Measurements from ENCODE around the gene CXCL14. TPM values are rescaled to one million over a fixed set of nuclear protein-coding genes. Genes with fewer than 3 reads are reported as not detected.

CXCL14 gene
- total RNA-seq, 1 experiment from 2014 or later, result not detected

GRCh38 chr5:135569755-135570452 lies 8.9 kb downstream of the CXCL14 start:
- CTCF ChIA-PET, result interaction anchor here (1.0 to 1.1 kb wide), 2 partner anchors 9 to 159 kb away, joined by 3 read pairs; no protein-coding TSS in a partner anchor
- peak; percentile 64 for DNase-seq (ENCODE audit: low spot score)
- intact Hi-C loops (cut with micrococcal nuclease; ENCODE audit: unreplicated experiment), result no loop called here

GRCh38 chr5:135568923-135569360 lies 9.8 kb downstream of the CXCL14 start:
- no peak for DNase-seq (ENCODE audit: low spot score)
- Histone ChIP-seq H3K9me3 (ENCODE audit: low read depth, low read length, poor library complexity, severe bottlenecking) (no peaks in the 10 kb centered on the region), H3K4me3 (ENCODE audit: low read depth, low read length, poor library complexity, severe bottlenecking) (no peak overlapping the region), H3K4me1 (ENCODE audit: insufficient read depth, low read length, poor library complexity, severe bottlenecking) (peaks cover 5% of the 10 kb centered on the region), H3K36me3 (ENCODE audit: insufficient read depth, low read length, poor library complexity, severe bottlenecking) (no peaks in the 10 kb centered on the region), H3K27ac (ENCODE audit: low read depth, low read length, poor library complexity, severe bottlenecking) (no peak overlapping the region), H3K27me3 (replicated peaks; ENCODE audit: insufficient read depth, low read depth, low read length, poor library complexity) (no peaks in the 10 kb centered on the region)
- TF ChIP-seq CTCF (conservative IDR thresholded peaks at IDR 0.05; ENCODE audit: low read depth, low read length), result no peak
- no peak for TF ChIP-seq EZH2 (IDR thresholded peaks at IDR 0.05; ENCODE audit: borderline replicate concordance, low read depth, low read length, poor library complexity, severe bottlenecking)
- CTCF ChIA-PET, result no interaction called here
- POLR2A ChIA-PET (ENCODE audit: low non-redundant PET), result no interaction called here
- BruUV-seq (replicated peaks), result no TSS peak
- intact Hi-C loops (cut with micrococcal nuclease; ENCODE audit: unreplicated experiment), result no loop called here

More at GRCh38 chr5:135569755-135570452, 8.9 kb downstream of the CXCL14 start:
- TF ChIP-seq EZH2 (IDR thresholded peaks at IDR 0.05; ENCODE audit: borderline replicate concordance, low read depth, low read length, poor library complexity, severe bottlenecking), result no peak
- peak; percentile 56 for TF ChIP-seq CTCF (conservative IDR thresholded peaks at IDR 0.05; ENCODE audit: low read depth, low read length)
- H3K27me3 ChIP-seq (replicated peaks; ENCODE audit: insufficient read depth, low read depth, low read length, poor library complexity), result peaks cover 4% of the 10 kb centered on the region
- POLR2A ChIA-PET (ENCODE audit: low non-redundant PET), result no interaction called here
- no peaks in the 10 kb centered on the region for H3K36me3 ChIP-seq (ENCODE audit: insufficient read depth, low read length, poor library complexity, severe bottlenecking)
- H3K4me3 ChIP-seq (ENCODE audit: low read depth, low read length, poor library complexity, severe bottlenecking), result no peak overlapping the region
- no TSS peak for BruUV-seq (replicated peaks)
- no peaks in the 10 kb centered on the region for H3K9me3 ChIP-seq (ENCODE audit: low read depth, low read length, poor library complexity, severe bottlenecking)
- H3K27ac ChIP-seq (ENCODE audit: low read depth, low read length, poor library complexity, severe bottlenecking), result no peak overlapping the region
- peaks cover 5% of the 10 kb centered on the region for H3K4me1 ChIP-seq (ENCODE audit: insufficient read depth, low read length, poor library complexity, severe bottlenecking)

GRCh38 chr5:135568246-135568645 lies 10.5 kb downstream of the CXCL14 start:
- H3K27me3 ChIP-seq (replicated peaks; ENCODE audit: insufficient read depth, low read depth, low read length, poor library complexity), result no peaks in the 10 kb centered on the region
- intact Hi-C loops (cut with micrococcal nuclease; ENCODE audit: unreplicated experiment), result no loop called here
- DNase-seq (ENCODE audit: low spot score), result no peak
- no peak overlapping the region for H3K4me3 ChIP-seq (ENCODE audit: low read depth, low read length, poor library complexity, severe bottlenecking)
- peaks cover 5% of the 10 kb centered on the region for H3K4me1 ChIP-seq (ENCODE audit: insufficient read depth, low read length, poor library complexity, severe bottlenecking)
- no peaks in the 10 kb centered on the region for H3K9me3 ChIP-seq (ENCODE audit: low read depth, low read length, poor library complexity, severe bottlenecking)
- BruUV-seq (replicated peaks), result no TSS peak
- no peaks in the 10 kb centered on the region for H3K36me3 ChIP-seq (ENCODE audit: insufficient read depth, low read length, poor library complexity, severe bottlenecking)
- no peak overlapping the region for H3K27ac ChIP-seq (ENCODE audit: low read depth, low read length, poor library complexity, severe bottlenecking)
- POLR2A ChIA-PET (ENCODE audit: low non-redundant PET), result no interaction called here
- CTCF ChIA-PET, result no interaction called here
- no peak for TF ChIP-seq EZH2 (IDR thresholded peaks at IDR 0.05; ENCODE audit: borderline replicate concordance, low read depth, low read length, poor library complexity, severe bottlenecking)
- no peak for TF ChIP-seq CTCF (conservative IDR thresholded peaks at IDR 0.05; ENCODE audit: low read depth, low read length)
